A673 (cell line): ENCODE data around the gene HOXB1. TPM values are rescaled to one million over a fixed set of nuclear protein-coding genes. Genes with fewer than 3 reads are reported as not detected.

ENCODE experiments used
- BruUV-seq: library from RNA; stranded (reverse); fragments of 400-500 nt; replicated peaks from 2 replicates; lab custom pipeline; 2021; lab: Mats Ljungman, UMichigan
- CTCF ChIA-PET: fragments of 300-600 bp; sonication (Branson Sonifier 250); formaldehyde crosslinking; loops from one replicate; lab custom pipeline; 2022; ENCODE audit warnings: antibody characterized with exemption; lab: Charles Lee
- POLR2A ChIA-PET: fragments of 300-600 bp; sonication (Branson Sonifier 250); formaldehyde crosslinking; loops from one replicate; lab custom pipeline; 2022; ENCODE audit warnings: antibody characterized with exemption; ENCODE audit not compliant: low non-redundant PET; lab: Charles Lee
- DNase-seq: peaks from one replicate; pipeline ENCODE4 v3.0.0-alpha.2; 2015; ENCODE audit warnings: low spot score
- H3K27ac ChIP-seq: fragments of 200-600 bp; sonication (generic); 2 replicates; pipeline ENCODE4 v1.5.1; 2016; ENCODE audit warnings: mixed run types, low read depth, mild to moderate bottlenecking, mixed read lengths, antibody characterized with exemption, low read length; ENCODE audit not compliant: poor library complexity, severe bottlenecking
- H3K27me3 ChIP-seq: fragments of 200-600 bp; sonication (generic); replicated peaks from 2 replicates; pipeline ENCODE4 v1.6.1; 2017; ENCODE audit warnings: mixed run types, low read depth, mild to moderate bottlenecking, mixed read lengths, antibody characterized with exemption, low read length; ENCODE audit not compliant: insufficient read depth, poor library complexity
- H3K36me3 ChIP-seq: fragments of 200-600 bp; sonication (generic); 2 replicates; pipeline ENCODE4 v1.6.1; 2016; ENCODE audit warnings: mixed run types, mild to moderate bottlenecking, mixed read lengths, antibody characterized with exemption, low read length; ENCODE audit not compliant: insufficient read depth, poor library complexity, severe bottlenecking
- H3K4me1 ChIP-seq: fragments of 200-600 bp; sonication (generic); 2 replicates; pipeline ENCODE4 v1.6.1; 2017; ENCODE audit warnings: mixed run types, mild to moderate bottlenecking, mixed read lengths, antibody characterized with exemption, low read length; ENCODE audit not compliant: insufficient read depth, poor library complexity, severe bottlenecking
- H3K4me3 ChIP-seq: fragments of 200-600 bp; sonication (generic); 2 replicates; pipeline ENCODE4 v1.5.1; 2016; ENCODE audit warnings: low read depth, mixed run types, mild to moderate bottlenecking, mixed read lengths, low read length; ENCODE audit not compliant: poor library complexity, severe bottlenecking
- H3K9me3 ChIP-seq: fragments of 200-600 bp; sonication (generic); 2 replicates; pipeline ENCODE4 v1.6.1; 2016; ENCODE audit warnings: mixed run types, low read depth, mild to moderate bottlenecking, mixed read lengths, antibody characterized with exemption, low read length; ENCODE audit not compliant: poor library complexity, severe bottlenecking
- EZH2 ChIP-seq: fragments of 200-600 bp; sonication (generic); IDR thresholded peaks from 2 replicates; pipeline ENCODE4 v1.6.1; 2017; ENCODE audit warnings: borderline replicate concordance, low read depth, mild to moderate bottlenecking, mixed read lengths, antibody characterized with exemption, low read length; ENCODE audit not compliant: poor library complexity, severe bottlenecking
- intact Hi-C: fragments of 100-400 bp; cut with micrococcal nuclease; formaldehyde crosslinking; loops from one replicate; pipeline ENCODE4 v1.10.0; 2022; ENCODE audit not compliant: unreplicated experiment
- total RNA-seq: library from RNA; stranded (reverse); gene quantifications from 2 replicates; pipeline ENCODE4 v1.2.3, GENCODE V29; 2021
- TF ChIP-seq, protein P1 (sequence below): fragments of 300-800, 200-600 bp; sonication (generic); conservative IDR thresholded peaks from 2 replicates; pipeline ENCODE4 v1.5.1; 2017; ENCODE audit warnings: low read depth, mild to moderate bottlenecking, antibody characterized with exemption, low read length, moderate library complexity, mixed read lengths

HOXB1 gene
- total RNA-seq, 1 experiment from 2014 or later: not detected

DNA sequence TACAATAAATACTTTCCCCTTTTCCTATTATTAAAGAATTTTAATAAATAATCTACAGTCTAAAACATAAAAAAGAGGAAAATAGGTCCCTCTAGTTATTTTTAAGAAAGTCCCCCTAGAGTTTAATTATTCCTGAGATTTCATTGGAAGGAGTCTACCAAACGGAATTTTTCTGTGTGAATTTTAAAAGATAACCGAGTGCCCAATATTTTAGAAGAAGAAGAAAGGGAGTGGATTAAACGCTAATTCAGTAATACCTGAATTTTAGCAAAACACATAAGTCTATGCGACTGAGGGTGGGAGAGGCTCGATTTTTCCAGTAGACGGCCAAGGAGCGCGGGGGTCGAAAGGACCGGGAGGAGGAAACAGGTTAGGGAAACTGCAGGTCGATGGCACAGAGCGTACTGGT is 11.9 kb upstream of the HOXB1 start:
- BruUV-seq: TSS peak; percentile 61
- no peak for DNase-seq
- ChIA-PET POLR2A (no interaction called here), CTCF (no interaction called here)
- intact Hi-C loops: loop anchor here (2.0 kb wide), 1 partner anchor 34 kb away; no protein-coding TSS in a partner anchor
- Histone ChIP-seq H3K36me3 (peaks cover 5% of the 10 kb centered on the region), H3K27me3 (no peaks in the 10 kb centered on the region), H3K4me3 (peak overlapping the region; percentile 85), H3K27ac (peak overlapping the region; percentile 95), H3K9me3 (no peaks in the 10 kb centered on the region), H3K4me1 (peaks cover 32% of the 10 kb centered on the region)
- no peak for TF ChIP-seq EZH2
- TF ChIP-seq, protein P1, sequence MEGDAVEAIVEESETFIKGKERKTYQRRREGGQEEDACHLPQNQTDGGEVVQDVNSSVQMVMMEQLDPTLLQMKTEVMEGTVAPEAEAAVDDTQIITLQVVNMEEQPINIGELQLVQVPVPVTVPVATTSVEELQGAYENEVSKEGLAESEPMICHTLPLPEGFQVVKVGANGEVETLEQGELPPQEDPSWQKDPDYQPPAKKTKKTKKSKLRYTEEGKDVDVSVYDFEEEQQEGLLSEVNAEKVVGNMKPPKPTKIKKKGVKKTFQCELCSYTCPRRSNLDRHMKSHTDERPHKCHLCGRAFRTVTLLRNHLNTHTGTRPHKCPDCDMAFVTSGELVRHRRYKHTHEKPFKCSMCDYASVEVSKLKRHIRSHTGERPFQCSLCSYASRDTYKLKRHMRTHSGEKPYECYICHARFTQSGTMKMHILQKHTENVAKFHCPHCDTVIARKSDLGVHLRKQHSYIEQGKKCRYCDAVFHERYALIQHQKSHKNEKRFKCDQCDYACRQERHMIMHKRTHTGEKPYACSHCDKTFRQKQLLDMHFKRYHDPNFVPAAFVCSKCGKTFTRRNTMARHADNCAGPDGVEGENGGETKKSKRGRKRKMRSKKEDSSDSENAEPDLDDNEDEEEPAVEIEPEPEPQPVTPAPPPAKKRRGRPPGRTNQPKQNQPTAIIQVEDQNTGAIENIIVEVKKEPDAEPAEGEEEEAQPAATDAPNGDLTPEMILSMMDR: no peak

DNA sequence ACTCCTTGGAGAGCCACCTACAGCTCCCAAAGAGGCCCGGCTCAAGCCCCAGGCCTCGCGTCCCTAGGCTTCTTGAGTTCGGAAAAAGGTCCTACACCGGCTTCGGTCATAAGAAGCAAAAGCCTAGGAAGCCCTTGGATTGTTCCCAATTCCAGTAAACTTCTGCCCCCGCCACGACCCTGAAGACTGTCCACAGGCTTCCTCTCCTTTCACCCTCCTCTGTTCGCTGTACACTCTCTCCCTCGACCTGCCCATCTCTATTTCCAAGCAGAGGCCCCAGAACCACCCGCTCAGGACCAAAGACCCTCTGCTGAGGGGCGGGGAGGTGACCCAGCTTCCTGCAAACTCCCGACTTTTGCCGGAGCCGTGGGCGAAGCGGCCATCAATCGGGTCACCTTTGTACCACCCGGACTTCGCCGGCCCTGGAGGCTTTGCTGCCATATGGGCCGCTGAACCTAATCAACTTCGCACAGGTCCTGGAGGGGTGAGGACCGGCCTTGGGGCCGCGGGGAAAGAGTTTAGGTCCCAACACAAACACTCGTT is 11.4 kb upstream of the HOXB1 start:
- H3K27ac ChIP-seq: peak overlapping the region; percentile 95
- DNase-seq: no peak
- no peaks in the 10 kb centered on the region for H3K9me3 ChIP-seq
- BruUV-seq: TSS peak; percentile 14
- TF ChIP-seq EZH2: no peak
- TF ChIP-seq, protein P1: no peak
- ChIA-PET CTCF (interaction anchor here (0.5 kb wide), 1 partner anchor 52 kb away, joined by 3 read pairs; no protein-coding TSS in a partner anchor), POLR2A (interaction anchor here (0.7 kb wide), 1 partner anchor 167 kb away, joined by 4 read pairs; no protein-coding TSS in a partner anchor)
- peaks cover 5% of the 10 kb centered on the region for H3K36me3 ChIP-seq
- H3K4me1 ChIP-seq: peaks cover 27% of the 10 kb centered on the region
- H3K4me3 ChIP-seq: peak overlapping the region; percentile 85
- intact Hi-C loops: loop anchor here (2.0 kb wide), 1 partner anchor 35 kb away; no protein-coding TSS in a partner anchor
- no peaks in the 10 kb centered on the region for H3K27me3 ChIP-seq

DNA sequence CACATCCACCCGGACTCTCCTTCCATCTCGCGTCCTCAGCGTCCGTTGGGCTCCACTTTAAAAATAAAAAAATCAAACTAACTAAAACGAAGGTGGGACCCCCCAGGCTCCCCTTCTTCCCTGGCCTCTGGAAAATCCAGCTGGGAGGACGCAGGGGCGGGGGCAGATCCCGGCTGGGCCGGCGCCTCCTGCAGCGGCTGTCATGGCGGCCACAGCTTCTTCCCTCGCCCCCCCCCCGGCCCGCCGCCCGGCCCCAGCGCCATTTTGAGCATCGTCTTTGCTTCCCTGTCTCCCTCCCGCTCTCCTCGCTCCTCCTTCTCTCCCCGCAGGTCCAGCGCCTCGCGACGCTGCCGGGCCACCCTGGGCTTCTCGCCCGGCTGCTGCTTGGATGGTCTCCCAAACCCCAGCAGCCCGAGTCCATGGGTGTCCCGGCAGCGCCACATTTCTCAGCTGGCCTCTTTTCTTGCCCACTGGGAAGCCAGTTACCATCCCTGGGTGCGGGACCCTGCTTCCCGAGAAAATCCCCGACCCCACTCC is 10.8 kb upstream of the HOXB1 start:
- H3K4me3 ChIP-seq: peak overlapping the region; percentile 85
- POLR2A ChIA-PET: interaction anchor here (0.6 to 0.7 kb wide), 3 partner anchors 9 to 302 kb away, joined by 4 to 5 read pairs (median 4); no protein-coding TSS in a partner anchor
- peaks cover 23% of the 10 kb centered on the region for H3K4me1 ChIP-seq
- H3K36me3 ChIP-seq: peaks cover 5% of the 10 kb centered on the region
- TF ChIP-seq EZH2: no peak
- TF ChIP-seq, protein P1: no peak
- no TSS peak for BruUV-seq
- intact Hi-C loops: loop anchor here (2.0 kb wide), 1 partner anchor 35 kb away; no protein-coding TSS in a partner anchor
- no peaks in the 10 kb centered on the region for H3K9me3 ChIP-seq
- CTCF ChIA-PET: interaction anchor here (0.5 to 0.6 kb wide), 2 partner anchors 53 to 103 kb away, joined by 3 read pairs; no protein-coding TSS in a partner anchor
- H3K27me3 ChIP-seq: no peaks in the 10 kb centered on the region
- peak; percentile 78 for DNase-seq
- H3K27ac ChIP-seq: peak overlapping the region; percentile 95
